H9 (cell line): Measurements from ENCODE around the gene GLDC. TPM values are rescaled to one million over a fixed set of nuclear protein-coding genes. Genes with fewer than 3 reads are reported as not detected.

ENCODE experiments used
- DNase-seq: peaks from one replicate; pipeline ENCODE4 v3.0.0-alpha.2; 2017
- H2AFZ ChIP-seq: one replicate; pipeline ENCODE4 v1.6.1; 2013; ENCODE audit warnings: mild to moderate bottlenecking, low read length, control low read depth, moderate library complexity
- H2AK5ac ChIP-seq: 2 replicates; pipeline ENCODE4 v1.6.1; 2013; ENCODE audit warnings: low read length, control low read depth, mixed read lengths; ENCODE audit not compliant: insufficient read length
- H2BK120ac ChIP-seq: one replicate; pipeline ENCODE4 v1.6.1; 2013; ENCODE audit warnings: low read depth, mild to moderate bottlenecking, low read length, control low read depth, inconsistent platforms; ENCODE audit not compliant: poor library complexity, severe bottlenecking
- H2BK12ac ChIP-seq: 2 replicates; pipeline ENCODE4 v1.6.1; 2013; ENCODE audit warnings: low read length, control low read depth, mixed read lengths, low read depth; ENCODE audit not compliant: insufficient read length
- H2BK15ac ChIP-seq: 2 replicates; pipeline ENCODE4 v1.6.1; 2013; ENCODE audit warnings: low read depth, low read length, control low read depth
- H2BK20ac ChIP-seq: one replicate; pipeline ENCODE4 v1.6.1; 2013; ENCODE audit warnings: low read depth, mild to moderate bottlenecking, low read length, control low read depth, inconsistent platforms; ENCODE audit not compliant: poor library complexity, severe bottlenecking
- H2BK5ac ChIP-seq: 2 replicates; pipeline ENCODE4 v1.6.1; 2013; ENCODE audit warnings: low read length, control low read depth, mixed read lengths; ENCODE audit not compliant: insufficient read length
- H3K14ac ChIP-seq: 2 replicates; pipeline ENCODE4 v1.6.1; 2013; ENCODE audit warnings: low read length, control low read depth; ENCODE audit not compliant: insufficient read depth
- H3K18ac ChIP-seq: 2 replicates; pipeline ENCODE4 v1.6.1; 2013; ENCODE audit warnings: low read depth, mild to moderate bottlenecking, mixed read lengths, low read length, control low read depth; ENCODE audit not compliant: insufficient read length
- H3K23ac ChIP-seq: 2 replicates; pipeline ENCODE4 v1.6.1; 2013; ENCODE audit warnings: low read length, control low read depth, mixed read lengths, low read depth; ENCODE audit not compliant: insufficient read length
- H3K23me2 ChIP-seq: 2 replicates; pipeline ENCODE4 v1.6.1; 2013; ENCODE audit warnings: low read depth, mild to moderate bottlenecking, mixed read lengths, low read length, control low read depth; ENCODE audit not compliant: insufficient read length, poor library complexity, severe bottlenecking
- H3K27ac ChIP-seq: 2 replicates; pipeline ENCODE4 v1.5.1; 2013; ENCODE audit warnings: low read length, control low read depth, mixed read lengths, low read depth; ENCODE audit not compliant: insufficient read length
- H3K27me3 ChIP-seq: 2 replicates; pipeline ENCODE4 v1.6.1; 2013; ENCODE audit warnings: low read length, control low read depth, inconsistent platforms; ENCODE audit not compliant: insufficient read depth
- H3K4ac ChIP-seq: 2 replicates; pipeline ENCODE4 v1.6.1; 2013; ENCODE audit warnings: low read depth, mild to moderate bottlenecking, control low read depth, inconsistent platforms, low read length, moderate library complexity
- H3K4me1 ChIP-seq: 2 replicates; pipeline ENCODE4 v1.6.1; 2013; ENCODE audit warnings: low read length, control low read depth, inconsistent platforms; ENCODE audit not compliant: insufficient read depth
- H3K4me2 ChIP-seq: 2 replicates; pipeline ENCODE4 v1.6.1; 2013; ENCODE audit warnings: low read length, control low read depth, mixed read lengths; ENCODE audit not compliant: insufficient read length, insufficient read depth
- H3K56ac ChIP-seq: 2 replicates; pipeline ENCODE4 v1.6.1; 2013; ENCODE audit warnings: low read depth, mild to moderate bottlenecking, mixed read lengths, low read length, control low read depth; ENCODE audit not compliant: insufficient read length
- H3K79me1 ChIP-seq: 2 replicates; pipeline ENCODE4 v1.6.1; 2013; ENCODE audit warnings: low read depth, mild to moderate bottlenecking, moderate library complexity, low read length, control low read depth, inconsistent platforms; ENCODE audit not compliant: insufficient read depth, poor library complexity, severe bottlenecking
- H3K79me2 ChIP-seq: 2 replicates; pipeline ENCODE4 v1.6.1; 2013; ENCODE audit warnings: low read length, control low read depth, inconsistent platforms; ENCODE audit not compliant: insufficient read depth
- H3K9ac ChIP-seq: 2 replicates; pipeline ENCODE4 v1.6.1; 2013; ENCODE audit warnings: low read length, control low read depth, mixed read lengths; ENCODE audit not compliant: insufficient read length; ENCODE audit errors: extremely low read depth
- H3K9me3 ChIP-seq: one replicate; pipeline ENCODE4 v1.6.1; 2013; ENCODE audit warnings: low read depth, low read length, inconsistent platforms; ENCODE audit not compliant: control insufficient read depth
- H3T11ph ChIP-seq: one replicate; pipeline ENCODE4 v1.6.1; 2013; ENCODE audit warnings: mild to moderate bottlenecking, low read length, control low read depth, inconsistent platforms
- H4K20me1 ChIP-seq: one replicate; pipeline ENCODE4 v1.6.1; 2013; ENCODE audit not compliant: control insufficient read depth, insufficient read length, insufficient read depth
- H4K5ac ChIP-seq: 2 replicates; pipeline ENCODE4 v1.6.1; 2013; ENCODE audit warnings: low read depth, mild to moderate bottlenecking, mixed read lengths, low read length, control low read depth; ENCODE audit not compliant: insufficient read length
- H4K8ac ChIP-seq: replicated peaks from 2 replicates; pipeline ENCODE4 v1.6.1; 2013; ENCODE audit warnings: low read length, control low read depth, mixed read lengths, low read depth; ENCODE audit not compliant: insufficient read length
- H4K91ac ChIP-seq: 2 replicates; pipeline ENCODE4 v1.6.1; 2013; ENCODE audit warnings: low read depth, mild to moderate bottlenecking, moderate library complexity, mixed read lengths, low read length, control low read depth; ENCODE audit not compliant: insufficient read length
- H3K27ac Mint-ChIP-seq, 3 experiments: 2 replicates in 2 of 3; 3 replicates in 1 of 3; pipeline ENCODE4 v1.8.0; 2020 to 2021; ENCODE audit warnings: mixed read lengths in 3 of 3, mild to moderate bottlenecking in 1 of 3, moderate library complexity in 1 of 3
- H3K27me3 Mint-ChIP-seq: 2 replicates; pipeline ENCODE4 v1.8.0; 2021; ENCODE audit warnings: low read depth, mild to moderate bottlenecking, moderate library complexity, mixed read lengths
- H3K36me3 Mint-ChIP-seq, 3 experiments: 2 replicates in 2 of 3; 3 replicates in 1 of 3; pipeline ENCODE4 v1.8.0; 2020 to 2021; ENCODE audit warnings: low read depth in 3 of 3, mixed read lengths in 3 of 3; ENCODE audit not compliant: insufficient read depth in 1 of 3
- H3K4me1 Mint-ChIP-seq, 2 experiments: 2 replicates each; pipeline ENCODE4 v1.8.0; 2020; ENCODE audit warnings: mixed read lengths in 2 of 2
- H3K4me3 Mint-ChIP-seq, 2 experiments: 2 replicates in 1 of 2; 3 replicates in 1 of 2; pipeline ENCODE4 v1.8.0; 2020 to 2021; ENCODE audit warnings: mild to moderate bottlenecking in 2 of 2, mixed read lengths in 2 of 2, moderate library complexity in 1 of 2
- H3K9me3 Mint-ChIP-seq, 2 experiments: 2 replicates in 1 of 2; 3 replicates in 1 of 2; pipeline ENCODE4 v1.8.0; 2020; ENCODE audit warnings: mild to moderate bottlenecking in 2 of 2, mixed read lengths in 2 of 2, moderate library complexity in 1 of 2
- CTCF ChIP-seq: fragments of 200-600 bp; sonication (generic); conservative IDR thresholded peaks from 3 replicates; pipeline ENCODE4 v1.8.0; 2021; ENCODE audit warnings: antibody characterized with exemption, mild to moderate bottlenecking
- WGBS: extraction: QIAGEN DNeasy Blood & Tissue Kit; methylation state at CpG from one replicate; pipeline ENCODE4 v1.1.7; 2013; ENCODE audit warnings: missing lambda C conversion rate, low lambda C conversion rate, mixed read lengths; ENCODE audit not compliant: insufficient read length; ENCODE audit errors: extremely low coverage; 5-methylcytosine and 5-hydroxymethylcytosine counted together
- total RNA-seq: library from RNA; stranded (reverse); gene quantifications from 2 replicates; pipeline ENCODE4 v1.2.1, GENCODE V29; 2021

Gene GLDC
- total RNA-seq, 1 experiment from 2014 or later: 74.4 TPM

- Histone ChIP-seq H4K8ac (no peak overlapping the region), H4K5ac (no peak overlapping the region), H2BK5ac (no peak overlapping the region), H3K79me2 (no peaks in the 10 kb centered on the region), H2AK5ac (no peak overlapping the region), H3K9me3 (no peaks in the 10 kb centered on the region), H3K23me2 (no peaks in the 10 kb centered on the region), H3K27me3 (no peaks in the 10 kb centered on the region), H3T11ph (no peak overlapping the region), H3K9ac (no peak overlapping the region), H3K4me1 (no peaks in the 10 kb centered on the region), H2AFZ (no peak overlapping the region), H4K91ac (no peak overlapping the region), H4K20me1 (no peaks in the 10 kb centered on the region), H3K23ac (no peak overlapping the region), H2BK20ac (no peak overlapping the region), H3K4me2 (no peak overlapping the region), H2BK12ac (no peak overlapping the region), H3K79me1 (no peaks in the 10 kb centered on the region), H3K4ac (no peak overlapping the region), H3K27ac (no peak overlapping the region), H3K14ac (no peak overlapping the region), H2BK120ac (no peak overlapping the region), H3K18ac (no peak overlapping the region), H3K56ac (no peak overlapping the region), H2BK15ac (no peak overlapping the region)
- no peaks in the 10 kb centered on the region for H3K27me3 Mint-ChIP-seq
- no peak overlapping the region for H3K4me3 Mint-ChIP-seq
- DNase-seq: no peak
- TF ChIP-seq CTCF: no peak
- peak overlapping the region in 1 of 3 experiments; percentile 62; a peak in 1 of 7 replicates for H3K27ac Mint-ChIP-seq
- H3K36me3 Mint-ChIP-seq: peaks cover 36 to 71% (median 53%) of the 10 kb centered on the region in 3 experiments; a peak in 6 of 7 replicates
- H3K4me1 Mint-ChIP-seq: no peaks in the 10 kb centered on the region
- no CpG with 5 or more reads among the region's 2 CpGs for WGBS
- H3K9me3 Mint-ChIP-seq: no peaks in the 10 kb centered on the region
Observed at GRCh38 chr9:6590772-6591384, 54.7 kb downstream of the GLDC start.
